ENCODE measurements around the gene IL16. TPM values are rescaled to one million over a fixed set of nuclear protein-coding genes. Genes with fewer than 3 reads are reported as not detected.

Gene IL16
- total RNA-seq: 1 to 10 TPM; 3.4 to 3.7 TPM

DNA sequence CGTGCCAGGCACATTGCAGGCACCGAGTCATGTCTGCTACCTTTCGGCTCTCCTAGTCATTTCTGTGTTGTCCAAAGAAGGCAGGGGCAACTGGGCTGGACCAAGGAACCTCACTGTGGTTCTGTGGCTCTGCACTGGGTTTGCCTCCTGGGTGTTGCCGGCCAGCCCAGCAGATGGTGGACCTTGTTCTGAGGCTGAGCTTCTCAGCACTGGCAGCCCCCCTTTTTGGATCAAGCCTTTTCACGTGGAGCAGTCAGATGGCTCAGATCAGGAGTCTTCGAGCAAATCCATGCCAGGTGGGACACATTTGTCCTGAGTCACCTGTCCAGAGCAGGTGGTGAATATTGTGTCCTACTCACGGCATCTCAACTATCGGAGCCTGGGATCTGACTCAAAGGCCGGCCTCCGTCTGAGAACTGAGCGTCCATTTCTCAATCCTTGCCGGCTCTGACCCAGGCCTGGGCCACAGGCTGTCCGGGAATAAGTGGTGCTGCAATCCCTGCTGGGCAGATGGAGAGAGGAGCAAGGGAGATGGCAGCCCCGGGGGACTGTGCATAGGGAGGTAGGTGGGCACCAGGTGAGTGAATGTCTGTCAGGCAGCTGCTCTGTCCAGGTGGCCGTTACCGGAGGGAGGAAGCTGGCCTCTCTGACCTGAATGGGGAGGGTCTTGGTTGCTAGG is at the start of gene IL16:
IL16 (plus strand) TSS at position 304 of the 679 bp plus-strand sequence. CDS start 28,521 bp downstream, outside the sequence.
- H3K9me3 ChIP-seq: no peaks in the 10 kb centered on the region
- intact Hi-C loops (cut with DNase I): no loop called here
- H3K27ac ChIP-seq: no peak within 1 kb of the TSS

GRCh38 chr15:81151389-81151788 is 45.3 kb upstream of the IL16 start:
- H3K9me3 ChIP-seq: no peaks in the 10 kb centered on the region
- intact Hi-C loops (cut with DNase I): no loop called here
- H3K4me1 ChIP-seq: no peaks in the 10 kb centered on the region
- no peak for DNase-seq
- no peak overlapping the region for H3K4me3 ChIP-seq
- H3K9ac ChIP-seq (ENCODE audit: low read depth in 2 of 2, low read length in 2 of 2): no peak overlapping the region
- TF ChIP-seq CTCF (IDR thresholded peaks at IDR 0.05): no peak
- no peaks in the 10 kb centered on the region for H3K27me3 ChIP-seq
- H3K36me3 ChIP-seq: no peaks in the 10 kb centered on the region
- no peak overlapping the region for H3K27ac ChIP-seq

More for the DNA sequence above, at the start of gene IL16:
- Histone ChIP-seq H3K27me3 (no peaks in the 10 kb centered on the region), H3K4me3 (no peak within 1 kb of the TSS), H3K36me3 (no peaks in the 10 kb centered on the region), H3K9ac (ENCODE audit: low read depth in 2 of 2, low read length in 2 of 2) (no peak within 1 kb of the TSS), H3K4me1 (no peaks in the 10 kb centered on the region)
- DNase-seq: no peak
- TF ChIP-seq CTCF (IDR thresholded peaks at IDR 0.05): no peak

DNA sequence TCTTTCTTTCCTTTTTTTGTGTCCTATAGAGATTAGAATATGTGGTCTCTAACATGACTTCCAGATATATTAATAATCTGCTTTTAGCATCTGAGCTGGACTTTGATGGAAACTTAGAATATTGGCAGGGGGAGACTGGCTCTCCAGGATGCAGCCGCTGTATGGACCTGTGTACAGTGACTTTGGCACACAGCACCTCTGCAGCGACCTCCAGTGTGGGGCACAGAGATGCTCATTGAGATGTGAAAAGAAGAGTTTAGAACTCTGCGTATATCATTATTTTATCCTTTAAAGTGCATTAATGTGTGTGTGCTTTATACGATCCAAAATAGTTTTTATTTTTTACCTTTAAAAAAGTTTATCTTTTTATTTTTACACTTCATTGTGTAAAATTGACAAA is 44.3 kb upstream of the IL16 start:
- DNase-seq: no peak
- Histone ChIP-seq H3K9me3 (no peaks in the 10 kb centered on the region), H3K27ac (no peak overlapping the region), H3K9ac (ENCODE audit: low read depth in 2 of 2, low read length in 2 of 2) (no peak overlapping the region), H3K36me3 (no peaks in the 10 kb centered on the region), H3K27me3 (no peaks in the 10 kb centered on the region), H3K4me3 (no peak overlapping the region), H3K4me1 (no peaks in the 10 kb centered on the region)
- intact Hi-C loops (cut with DNase I): no loop called here
- TF ChIP-seq CTCF (IDR thresholded peaks at IDR 0.05): no peak

- no peak for TF ChIP-seq CTCF (IDR thresholded peaks at IDR 0.05)
Observed at GRCh38 chr15:81152799-81153198, 43.9 kb upstream of the IL16 start.

GRCh38 chr15:81155375-81156218 is 41.1 kb upstream of the IL16 start:
- no peak overlapping the region for H3K27ac ChIP-seq
- DNase-seq: no peak
- no peaks in the 10 kb centered on the region for H3K4me1 ChIP-seq
- no peaks in the 10 kb centered on the region for H3K9me3 ChIP-seq
- H3K36me3 ChIP-seq: no peaks in the 10 kb centered on the region
- no peak overlapping the region for H3K4me3 ChIP-seq
- peak; percentile 30 for TF ChIP-seq CTCF (IDR thresholded peaks at IDR 0.05)
- intact Hi-C loops (cut with DNase I): loop anchor here (2.0 to 5.0 kb wide), 2 partner anchors 48 to 111 kb away; no protein-coding TSS in a partner anchor
- H3K27me3 ChIP-seq: no peaks in the 10 kb centered on the region
- no peak overlapping the region for H3K9ac ChIP-seq (ENCODE audit: low read depth in 2 of 2, low read length in 2 of 2)

More at GRCh38 chr15:81152799-81153198, 43.9 kb upstream of the IL16 start:
- intact Hi-C loops (cut with DNase I): no loop called here
- H3K4me3 ChIP-seq: no peak overlapping the region
- H3K36me3 ChIP-seq: no peaks in the 10 kb centered on the region
- no peak overlapping the region for H3K9ac ChIP-seq (ENCODE audit: low read depth in 2 of 2, low read length in 2 of 2)
- H3K9me3 ChIP-seq: no peaks in the 10 kb centered on the region
- no peaks in the 10 kb centered on the region for H3K4me1 ChIP-seq
- H3K27me3 ChIP-seq: no peaks in the 10 kb centered on the region
- H3K27ac ChIP-seq: no peak overlapping the region
- no peak for DNase-seq
